Mesenchymal stem cell (in vitro differentiated cells and primary cell): ENCODE measurements around the gene C2.

Experiments used
- DNase-seq: peaks from one replicate; pipeline ENCODE4 v3.0.0-alpha.2; 2013
- H2AFZ ChIP-seq: one replicate; pipeline ENCODE4 v1.6.1; 2013; ENCODE audit warnings: low read depth, mild to moderate bottlenecking, control low read depth, inconsistent platforms, low read length, moderate library complexity
- H2AK5ac ChIP-seq: 2 replicates; pipeline ENCODE4 v1.6.1; 2013; ENCODE audit warnings: low read length, moderate library complexity, mild to moderate bottlenecking, inconsistent platforms; ENCODE audit not compliant: severe bottlenecking
- H2BK120ac ChIP-seq: one replicate; pipeline ENCODE4 v1.6.1; 2013; ENCODE audit warnings: low read depth, mild to moderate bottlenecking, inconsistent platforms, low read length, moderate library complexity
- H2BK12ac ChIP-seq, 2 experiments: one replicate each; pipeline ENCODE4 v1.6.1; 2013; ENCODE audit warnings: inconsistent platforms in 2 of 2, low read length in 2 of 2, mild to moderate bottlenecking in 2 of 2, moderate library complexity in 2 of 2, control low read depth in 1 of 2
- H2BK15ac ChIP-seq: one replicate; pipeline ENCODE4 v1.6.1; 2013; ENCODE audit warnings: mild to moderate bottlenecking, low read depth, inconsistent platforms; ENCODE audit not compliant: poor library complexity, severe bottlenecking
- H2BK5ac ChIP-seq: 2 replicates; pipeline ENCODE4 v1.6.1; 2013; ENCODE audit warnings: low read depth, mild to moderate bottlenecking, low read length, control low read depth, inconsistent platforms; ENCODE audit not compliant: poor library complexity, severe bottlenecking
- H3K14ac ChIP-seq, 2 experiments: one replicate each; pipeline ENCODE4 v1.6.1; 2013; ENCODE audit warnings: inconsistent platforms in 2 of 2, low read length in 2 of 2, control low read depth in 1 of 2, mild to moderate bottlenecking in 1 of 2, moderate library complexity in 1 of 2
- H3K18ac ChIP-seq, 2 experiments: one replicate each; pipeline ENCODE4 v1.6.1; 2013; ENCODE audit warnings: inconsistent platforms in 2 of 2, low read length in 2 of 2, control low read depth in 1 of 2, low read depth in 1 of 2, mild to moderate bottlenecking in 1 of 2
- H3K23ac ChIP-seq, 2 experiments: one replicate each; pipeline ENCODE4 v1.6.1; 2013; ENCODE audit warnings: inconsistent platforms in 2 of 2, low read length in 2 of 2, mild to moderate bottlenecking in 2 of 2, moderate library complexity in 2 of 2, control low read depth in 1 of 2
- H3K27ac ChIP-seq: 2 replicates; pipeline ENCODE4 v1.5.1; 2013; ENCODE audit warnings: mild to moderate bottlenecking, moderate library complexity, low read length, control low read depth, inconsistent platforms; ENCODE audit not compliant: poor library complexity, severe bottlenecking
- H3K27me3 ChIP-seq, 2 experiments: 2 replicates each; pipeline versions ENCODE4 v1.6.1 to v1.7.0; 2013; ENCODE audit warnings: low read length in 2 of 2, mild to moderate bottlenecking in 2 of 2, moderate library complexity in 2 of 2, control low read depth in 1 of 2, inconsistent platforms in 1 of 2; ENCODE audit not compliant: control insufficient read depth in 1 of 2, insufficient read depth in 1 of 2
- H3K36me3 ChIP-seq, 2 experiments: 2 replicates each; pipeline versions ENCODE4 v1.6.1 to v1.7.0; 2013; ENCODE audit warnings: low read length in 2 of 2, control low read depth in 1 of 2, inconsistent platforms in 1 of 2, low read depth in 1 of 2, mild to moderate bottlenecking in 1 of 2; ENCODE audit not compliant: insufficient read depth in 2 of 2, control insufficient read depth in 1 of 2
- H3K4ac ChIP-seq, 2 experiments: one replicate each; pipeline ENCODE4 v1.6.1; 2013; ENCODE audit warnings: inconsistent platforms in 2 of 2, low read length in 2 of 2, mild to moderate bottlenecking in 2 of 2, moderate library complexity in 2 of 2, control low read depth in 1 of 2, low read depth in 1 of 2
- H3K4me1 ChIP-seq: 2 replicates; pipeline ENCODE4 v1.6.1; 2013; ENCODE audit warnings: low read depth, low read length, control low read depth; ENCODE audit not compliant: control insufficient read depth, insufficient read depth
- H3K4me2 ChIP-seq: 2 replicates; pipeline ENCODE4 v1.6.1; 2013; ENCODE audit warnings: low read length, mild to moderate bottlenecking, inconsistent platforms; ENCODE audit not compliant: poor library complexity, severe bottlenecking
- H3K4me3 ChIP-seq, 2 experiments: 2 replicates each; pipeline versions ENCODE4 v1.5.1 to v1.7.0; 2013; ENCODE audit warnings: low read length in 2 of 2, mild to moderate bottlenecking in 2 of 2, control low read depth in 1 of 2, low read depth in 1 of 2; ENCODE audit not compliant: insufficient read depth in 1 of 2
- H3K79me1 ChIP-seq: replicated peaks from 2 replicates; pipeline ENCODE4 v1.6.1; 2013; ENCODE audit warnings: mild to moderate bottlenecking, control low read depth, low read length, inconsistent platforms; ENCODE audit not compliant: poor library complexity, severe bottlenecking
- H3K9ac ChIP-seq: 2 replicates; pipeline ENCODE4 v1.7.0; 2013; ENCODE audit warnings: mild to moderate bottlenecking, low read length, moderate library complexity
- H3K9me3 ChIP-seq: 2 replicates; pipeline ENCODE4 v1.7.0; 2013; ENCODE audit warnings: mild to moderate bottlenecking, low read length; ENCODE audit not compliant: control insufficient read depth
- H4K8ac ChIP-seq: one replicate; pipeline ENCODE4 v1.6.1; 2013; ENCODE audit warnings: inconsistent platforms, mild to moderate bottlenecking, low read length, moderate library complexity
- H4K91ac ChIP-seq: one replicate; pipeline ENCODE4 v1.6.1; 2013; ENCODE audit warnings: mild to moderate bottlenecking, low read length, inconsistent platforms
- WGBS: methylation state at CpG from one replicate; pipeline ENCODE4 v1.1.7; 2013; ENCODE audit warnings: mixed read lengths; 5-methylcytosine and 5-hydroxymethylcytosine counted together

The C2 gene

GRCh38 chr6:31949926-31950548 is 22.5 kb downstream of the C2 start:
- Histone ChIP-seq H3K4me2 (no peak overlapping the region), H3K18ac (no peak overlapping the region), H3K4me3 (no peak overlapping the region), H2BK12ac (no peak overlapping the region), H3K14ac (no peak overlapping the region), H3K9ac (no peak overlapping the region), H2BK5ac (no peak overlapping the region), H3K27me3 (no peaks in the 10 kb centered on the region), H2AFZ (no peak overlapping the region), H3K9me3 (no peaks in the 10 kb centered on the region), H3K23ac (no peak overlapping the region), H3K4ac (no peak overlapping the region), H4K8ac (no peak overlapping the region), H3K27ac (no peak overlapping the region), H3K4me1 (peaks cover 13% of the 10 kb centered on the region), H2BK15ac (no peak overlapping the region), H3K36me3 (peaks cover 44 to 50% of the 10 kb centered on the region in 2 experiments), H4K91ac (no peak overlapping the region), H2AK5ac (no peak overlapping the region), H2BK120ac (no peak overlapping the region), H3K79me1 (peaks cover 5% of the 10 kb centered on the region)
- 91% methylated on average over 6 of the region's 7 CpGs for WGBS
- no peak for DNase-seq

- Histone ChIP-seq H2BK120ac (no peak overlapping the region), H3K4ac (no peak overlapping the region), H3K79me1 (peaks cover 15% of the 10 kb centered on the region), H2AK5ac (no peak overlapping the region), H3K9ac (peak overlapping the region; percentile 41), H3K23ac (no peak overlapping the region), H3K9me3 (no peaks in the 10 kb centered on the region), H2BK15ac (no peak overlapping the region), H3K27me3 (no peaks in the 10 kb centered on the region), H3K14ac (no peak overlapping the region), H3K4me1 (peaks cover 4% of the 10 kb centered on the region), H3K4me2 (no peak overlapping the region), H2AFZ (no peak overlapping the region), H3K36me3 (peaks cover 57 to 67% of the 10 kb centered on the region in 2 experiments), H4K91ac (no peak overlapping the region), H3K18ac (no peak overlapping the region), H3K4me3 (no peak overlapping the region), H3K27ac (no peak overlapping the region), H4K8ac (no peak overlapping the region), H2BK12ac (no peak overlapping the region), H2BK5ac (no peak overlapping the region)
- peak; percentile 72 for DNase-seq
- WGBS, result 68% methylated on average over 5 of the region's 5 CpGs
Observed at GRCh38 chr6:31952140-31952805, 24.8 kb downstream of the C2 start.

- Histone ChIP-seq H2BK120ac (no peak overlapping the region), H4K8ac (no peak overlapping the region), H3K9me3 (no peaks in the 10 kb centered on the region), H3K79me1 (peaks cover 17% of the 10 kb centered on the region), H3K4me2 (no peak overlapping the region), H3K9ac (peak overlapping the region; percentile 41), H2BK12ac (no peak overlapping the region), H4K91ac (no peak overlapping the region), H3K14ac (no peak overlapping the region), H3K18ac (no peak overlapping the region), H2AK5ac (no peak overlapping the region), H3K36me3 (peaks cover 57 to 68% of the 10 kb centered on the region in 2 experiments), H2AFZ (no peak overlapping the region), H3K27me3 (no peaks in the 10 kb centered on the region), H2BK5ac (no peak overlapping the region), H3K4me1 (peaks cover 4% of the 10 kb centered on the region), H3K4ac (no peak overlapping the region), H2BK15ac (no peak overlapping the region), H3K23ac (no peak overlapping the region), H3K4me3 (no peak overlapping the region), H3K27ac (no peak overlapping the region)
- DNase-seq, result no peak
- 86% methylated on average over 3 of the region's 5 CpGs for WGBS
Observed at GRCh38 chr6:31952890-31953289, 25.4 kb downstream of the C2 start.

GRCh38 chr6:31954511-31954910 is 27.0 kb downstream of the C2 start:
- H3K27ac ChIP-seq, result no peak overlapping the region
- no peaks in the 10 kb centered on the region for H3K9me3 ChIP-seq
- no peak overlapping the region for H2AK5ac ChIP-seq
- H3K36me3 ChIP-seq, result peaks cover 57 to 65% of the 10 kb centered on the region in 2 experiments
- no peak overlapping the region for H3K9ac ChIP-seq
- H3K14ac ChIP-seq, result no peak overlapping the region
- no peak overlapping the region for H3K4ac ChIP-seq
- H2BK120ac ChIP-seq, result no peak overlapping the region
- H2BK5ac ChIP-seq, result no peak overlapping the region
- H2BK12ac ChIP-seq, result no peak overlapping the region
- H3K18ac ChIP-seq, result no peak overlapping the region
- peaks cover 8% of the 10 kb centered on the region for H3K4me1 ChIP-seq
- no peak overlapping the region for H3K4me2 ChIP-seq
- no peaks in the 10 kb centered on the region for H3K27me3 ChIP-seq
- no peak overlapping the region for H3K4me3 ChIP-seq
- no peak overlapping the region for H4K91ac ChIP-seq
- H2AFZ ChIP-seq, result no peak overlapping the region
- no peak overlapping the region for H2BK15ac ChIP-seq
- no peak overlapping the region for H4K8ac ChIP-seq
- DNase-seq, result no peak
- no peak overlapping the region for H3K23ac ChIP-seq
- WGBS, result 99% methylated on average over 27 of the region's 28 CpGs
- H3K79me1 ChIP-seq, result peaks cover 29% of the 10 kb centered on the region
